NCI-H1436 treated with DMSO at 0.1 percent for 48 hours (cell line): ENCODE data around the gene NAV2.

Experiments used
- DNase-seq: peaks from one replicate; lab custom pipeline; 2025; lab: John Stamatoyannopoulos, UW

Gene NAV2

GRCh38 chr11:19746086-19746485 lies 33.4 kb downstream of the NAV2 start:
- no peak for DNase-seq

DNA sequence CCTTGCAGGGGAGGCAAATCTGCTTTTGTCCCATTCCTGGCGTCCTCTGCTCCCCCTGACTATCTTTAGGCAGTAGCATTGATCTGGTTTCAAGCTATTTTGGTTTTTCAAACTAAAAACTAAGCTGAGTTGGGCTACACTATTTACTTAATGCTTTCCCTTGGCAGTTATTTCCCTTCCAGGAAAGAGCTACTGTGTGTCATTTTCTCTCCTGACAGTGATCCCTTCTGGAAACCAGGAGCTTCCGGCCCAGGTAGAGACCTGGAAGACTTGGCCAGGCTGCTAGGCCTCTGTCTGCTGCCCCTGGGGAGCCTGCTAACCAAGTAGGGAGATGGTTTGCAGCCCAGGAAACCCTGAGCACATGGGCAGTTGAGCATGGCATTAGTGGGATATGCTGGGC lies 35.0 kb downstream of the NAV2 start:
- DNase-seq = no peak

DNA sequence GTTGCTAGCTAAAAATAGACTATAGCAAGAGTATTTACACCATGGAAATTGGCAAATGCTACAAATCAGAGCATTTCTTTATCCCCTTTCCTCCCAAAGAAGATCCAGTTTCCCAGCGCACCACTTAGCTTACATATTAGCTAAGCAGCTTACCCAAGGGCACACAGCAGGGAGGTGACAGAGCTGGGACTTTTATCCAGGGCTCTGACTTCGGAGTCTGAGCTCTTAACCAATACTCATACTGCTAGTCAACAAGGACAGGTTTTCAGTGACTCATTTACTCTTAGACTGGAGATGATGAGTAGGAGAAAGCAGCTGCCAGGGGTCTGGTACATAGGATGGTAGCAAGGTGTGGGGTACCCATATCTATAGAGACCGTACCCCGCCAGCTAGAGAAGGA lies 38.4 kb downstream of the NAV2 start:
- no peak for DNase-seq

DNA sequence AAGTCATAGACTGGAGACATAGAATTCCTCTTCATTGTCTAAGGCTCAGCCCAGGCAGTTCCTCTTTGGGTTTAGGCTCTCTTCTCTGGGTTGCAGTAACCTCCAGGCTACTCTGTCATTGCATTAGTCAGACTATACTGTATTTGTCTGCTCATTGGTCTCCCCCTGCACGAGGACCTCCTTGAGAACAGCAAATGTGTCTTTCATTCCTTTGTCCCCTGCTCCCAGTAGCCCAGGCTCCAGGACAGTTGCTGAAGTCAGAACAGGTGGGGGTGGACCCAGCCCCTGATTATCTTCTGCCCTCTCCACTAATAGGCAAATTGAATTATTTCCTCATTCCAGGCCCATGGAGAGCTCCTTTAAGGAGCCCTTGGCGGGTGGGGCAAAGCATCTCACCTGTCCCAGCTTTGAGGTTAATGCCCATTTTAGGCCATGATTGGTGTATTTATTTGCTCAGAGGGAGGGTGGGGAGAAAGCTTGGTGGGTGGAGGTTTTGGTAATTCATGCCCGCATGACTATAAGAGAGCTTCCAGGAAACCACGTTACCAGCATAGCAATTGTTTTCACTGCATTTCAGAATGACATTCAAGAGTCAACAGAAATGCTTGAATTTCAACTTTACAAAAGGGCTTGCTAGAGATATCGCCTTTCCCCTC lies 40.9 kb downstream of the NAV2 start:
- no peak for DNase-seq

DNA sequence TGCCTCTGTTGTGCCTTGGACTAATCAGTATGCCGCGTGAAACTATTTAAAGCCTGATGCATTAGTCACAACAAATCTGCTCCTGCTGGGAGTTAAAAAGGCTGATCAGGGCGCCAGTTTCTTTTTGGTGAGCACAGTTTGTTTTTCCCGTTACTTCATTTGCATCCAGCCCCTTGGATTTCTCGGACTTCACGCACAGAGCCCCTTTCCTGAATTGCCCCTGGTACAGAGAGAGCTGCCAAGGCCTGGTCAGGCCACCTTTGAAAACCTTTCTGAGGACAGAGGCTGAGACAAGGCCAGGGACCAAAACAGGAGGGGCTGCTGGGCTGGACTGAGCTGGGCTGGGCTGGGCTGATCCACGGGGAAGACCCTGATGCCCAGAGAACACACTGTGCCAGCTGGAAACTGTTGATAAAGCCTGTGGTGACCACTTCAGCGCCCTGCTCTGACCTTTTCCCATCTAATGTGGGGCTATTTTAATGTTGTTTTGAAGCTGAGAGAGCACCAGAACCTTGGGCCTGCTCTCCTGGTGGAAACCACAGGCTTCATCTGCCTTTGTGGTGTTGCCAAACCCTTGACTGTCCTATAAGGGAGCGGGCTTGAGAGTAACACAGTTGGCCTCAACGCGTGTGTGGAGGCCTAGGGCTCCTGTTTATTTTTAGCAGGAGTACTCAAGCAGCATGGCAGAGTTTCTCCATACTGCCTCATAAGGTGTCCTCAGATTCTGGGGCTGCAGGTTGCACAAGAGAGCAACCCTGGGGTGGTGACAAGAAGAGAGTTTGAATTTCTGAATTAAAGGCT lies 44.2 kb downstream of the NAV2 start:
- DNase-seq = no peak

DNA sequence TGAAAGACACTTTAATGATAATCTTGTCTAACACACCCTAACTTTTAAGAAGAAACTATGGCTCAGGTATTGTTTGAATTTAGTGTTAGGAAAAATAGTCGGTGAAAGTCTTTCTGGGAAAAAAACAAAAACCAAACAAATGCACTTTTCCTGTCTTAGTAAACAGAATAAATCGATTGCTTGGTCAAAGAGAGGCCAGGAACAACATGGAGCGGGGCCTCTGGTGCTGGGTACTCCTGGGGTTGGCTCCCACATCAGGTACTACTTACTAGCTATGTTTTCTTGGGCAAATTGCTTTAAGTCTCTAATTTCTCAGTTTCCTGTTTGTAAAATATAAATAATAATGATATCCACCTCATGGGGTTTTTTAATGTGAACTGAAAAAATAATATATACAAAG lies 46.8 kb downstream of the NAV2 start:
- DNase-seq = no peak

DNA sequence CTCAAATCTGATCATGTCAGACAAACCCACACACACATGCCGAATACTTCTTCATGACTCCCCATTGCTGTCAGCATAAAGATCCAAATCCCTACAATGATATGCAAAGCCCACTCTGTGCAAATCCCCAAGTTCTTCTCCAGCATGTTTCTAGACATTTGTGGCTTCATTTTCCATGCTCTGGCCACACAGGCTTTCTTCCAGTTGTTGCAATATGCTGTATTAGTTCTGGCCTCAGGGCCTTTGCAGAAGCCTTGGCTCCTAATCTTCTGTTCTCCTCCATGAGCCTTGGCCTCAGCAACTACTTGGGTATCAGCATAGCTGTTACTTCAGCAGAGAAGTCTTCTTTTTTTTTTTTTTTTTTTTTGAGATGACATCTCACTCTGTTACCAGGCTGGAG lies 49.6 kb downstream of the NAV2 start:
- DNase-seq = no peak

- no peak for DNase-seq
These were observed 50.7 kb downstream of the NAV2 start for GRCh38 chr11:19763330-19763729.

GRCh38 chr11:19766206-19766605 lies 53.6 kb downstream of the NAV2 start:
- DNase-seq = no peak

- no peak for DNase-seq
These were observed 54.2 kb downstream of the NAV2 start for GRCh38 chr11:19766810-19767209.

DNA sequence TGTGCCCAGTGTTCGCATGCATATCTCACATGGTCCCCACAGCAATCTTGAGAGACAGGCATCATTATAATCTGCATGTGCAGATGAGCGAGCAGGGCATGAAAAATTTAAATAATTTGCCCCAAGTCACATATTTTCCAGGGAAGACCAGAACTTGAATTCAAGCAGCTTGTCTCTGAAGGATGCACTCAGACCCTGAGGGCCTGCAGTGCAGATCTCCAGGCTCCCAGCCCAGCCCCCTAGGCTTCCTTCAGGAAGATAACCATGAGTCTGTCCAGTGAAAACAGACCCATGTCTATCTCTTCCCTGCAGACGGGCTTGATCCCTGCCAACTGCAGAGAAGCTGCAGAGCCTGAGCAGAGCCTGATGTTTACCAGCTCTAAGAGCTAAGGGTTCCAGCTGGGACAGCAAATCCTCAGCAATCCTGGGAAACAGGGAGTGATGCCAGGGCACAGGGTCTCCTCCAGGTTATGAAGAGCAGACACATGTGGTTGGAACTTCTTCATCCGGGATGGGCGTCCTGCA lies 55.1 kb downstream of the NAV2 start:
- no peak for DNase-seq

DNA sequence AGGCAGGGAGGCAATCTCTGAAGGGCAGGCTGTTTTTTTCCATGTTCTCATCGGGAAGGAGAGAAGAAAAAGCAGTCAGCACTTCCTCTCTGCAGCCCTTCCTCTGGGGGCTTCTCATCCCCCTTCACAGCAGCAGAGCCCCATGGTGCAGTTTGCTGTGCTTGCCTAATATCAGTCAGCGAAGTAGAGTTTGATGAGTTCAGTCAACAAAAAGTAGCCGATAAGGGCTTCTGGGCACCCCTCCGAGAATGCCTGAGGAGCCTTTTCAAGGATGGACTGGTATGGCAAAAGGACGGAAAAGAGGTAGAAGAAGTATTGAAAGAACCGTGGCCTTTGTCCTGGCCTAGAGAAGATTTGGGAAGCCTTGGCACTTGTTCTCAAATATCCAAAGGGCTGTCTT lies 55.6 kb downstream of the NAV2 start:
- no peak for DNase-seq

- no peak for DNase-seq
These were observed 56.2 kb downstream of the NAV2 start for GRCh38 chr11:19768815-19769214.

GRCh38 chr11:19769820-19770219 lies 57.2 kb downstream of the NAV2 start:
- DNase-seq = no peak

DNA sequence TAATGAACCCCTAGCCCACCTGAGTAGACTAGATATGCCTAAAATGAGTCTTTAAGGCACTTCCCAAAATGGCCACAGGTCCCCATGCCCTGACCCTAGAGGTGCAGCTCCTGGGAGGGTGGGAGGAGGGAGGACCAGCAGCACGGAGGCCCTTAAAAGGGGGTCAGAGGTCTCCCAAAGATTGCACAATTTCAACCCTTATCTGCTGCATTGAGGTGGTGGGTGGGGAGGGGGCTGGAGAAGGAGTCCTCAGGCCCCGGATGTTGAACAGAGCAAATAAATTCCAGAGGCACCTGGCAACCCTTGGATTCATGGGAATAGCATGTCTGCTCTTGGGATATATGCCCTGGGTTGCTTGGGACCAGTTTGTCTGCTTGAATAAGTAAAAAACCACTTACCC lies 57.6 kb downstream of the NAV2 start:
- no peak for DNase-seq

DNA sequence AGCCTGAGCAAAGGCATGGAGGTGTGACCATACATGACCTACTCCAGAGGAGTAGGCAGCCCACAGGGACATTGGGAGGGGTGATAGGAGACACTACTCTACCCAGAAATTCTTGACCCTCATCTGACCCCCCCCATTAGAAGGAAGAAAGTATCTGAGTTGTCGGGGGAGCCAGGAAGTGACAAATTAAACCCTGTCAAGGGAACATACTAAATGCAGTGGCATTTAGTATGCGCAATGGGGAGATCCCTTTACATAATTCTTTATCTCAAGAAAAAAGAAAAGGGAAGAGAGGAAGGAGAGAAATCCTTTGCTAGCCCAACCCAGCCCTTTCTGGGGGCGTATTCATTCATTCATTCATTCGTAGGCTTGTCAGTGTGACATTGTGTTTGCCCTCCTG lies 58.8 kb downstream of the NAV2 start:
- DNase-seq = no peak

GRCh38 chr11:19772480-19772879 lies 59.8 kb downstream of the NAV2 start:
- DNase-seq = no peak

DNA sequence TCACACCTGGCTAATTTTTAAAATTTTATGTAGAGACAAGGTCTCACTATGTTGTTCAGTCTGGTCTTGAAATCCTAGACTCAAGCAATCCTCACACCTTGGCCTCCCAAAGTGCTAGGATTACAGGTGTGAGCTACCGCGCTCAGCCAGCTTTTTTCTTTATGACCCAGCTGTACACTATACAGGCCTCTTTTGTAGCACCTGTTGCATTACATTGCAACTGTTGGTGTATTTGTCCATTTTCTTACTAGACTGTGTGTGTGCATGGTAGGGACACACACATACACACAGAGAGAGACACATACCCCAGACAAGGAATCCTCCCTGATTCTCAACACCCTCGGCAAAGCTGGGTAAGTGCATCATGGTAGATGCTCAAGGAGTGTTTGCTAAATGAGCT lies 61.7 kb downstream of the NAV2 start:
- no peak for DNase-seq

DNA sequence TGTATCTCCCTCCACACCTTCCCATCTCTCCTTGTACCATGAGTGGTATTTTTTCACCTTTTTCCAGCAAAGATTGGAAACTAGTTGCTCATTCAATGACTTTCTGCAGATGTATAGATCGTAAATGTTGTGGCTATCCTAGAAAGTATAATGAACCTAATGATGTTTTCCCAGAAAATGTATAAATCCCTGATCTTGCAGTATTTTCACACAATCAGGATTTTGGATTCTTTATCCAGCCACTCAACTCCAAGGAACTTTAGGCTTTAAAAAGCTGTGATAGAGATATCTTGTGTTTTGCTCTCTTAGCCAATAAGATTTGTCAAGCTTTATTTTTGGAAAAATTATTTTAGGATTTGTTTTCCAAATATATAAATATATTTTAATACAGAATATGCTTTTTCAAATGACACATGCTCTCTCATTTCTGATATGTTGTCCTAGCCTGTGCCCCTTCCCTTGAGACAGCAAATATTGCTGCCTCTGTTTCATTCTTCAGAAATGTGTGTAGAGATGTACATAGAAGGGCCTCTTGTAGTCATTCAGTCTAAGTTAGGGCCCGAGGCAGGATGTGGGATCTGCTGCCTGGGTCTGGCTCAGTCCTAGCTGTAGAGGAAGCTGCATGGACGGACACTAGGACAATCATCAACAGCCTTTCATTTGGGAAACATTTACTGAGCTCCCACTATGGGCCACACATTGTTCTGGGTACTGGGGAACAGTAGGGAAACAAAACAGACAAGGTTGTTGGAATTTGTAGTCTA lies 62.4 kb downstream of the NAV2 start:
- no peak for DNase-seq

- no peak for DNase-seq
These were observed 63.0 kb downstream of the NAV2 start for GRCh38 chr11:19775622-19776021.

DNA sequence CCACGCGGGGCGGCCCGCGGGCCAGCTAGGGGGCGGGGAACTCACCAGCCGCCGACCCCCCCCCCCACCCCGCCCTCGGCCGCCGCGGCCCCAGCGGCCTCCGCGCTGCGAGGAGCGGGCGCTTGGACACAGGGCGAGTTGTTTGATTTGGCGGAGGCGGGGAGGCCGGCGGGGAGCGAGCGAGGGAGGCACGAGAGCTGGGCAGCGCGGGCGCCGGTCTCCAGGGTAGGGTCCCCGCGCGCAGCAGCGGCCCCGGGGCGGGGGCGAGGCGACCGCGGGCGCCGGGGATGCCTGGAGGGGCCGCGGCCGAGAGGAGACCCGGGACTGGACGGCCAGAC lies 64.4 kb downstream of the NAV2 start:
- DNase-seq = no peak

GRCh38 chr11:19777377-19778102 lies 64.9 kb downstream of the NAV2 start:
- DNase-seq = no peak
